HG03571 (cell line): ENCODE results near the gene CPTP.

Experiments
- ATAC-seq: cut with Tn5 transposase; IDR thresholded peaks from one replicate; pipeline ENCODE4 v1.9.1; 2021; ENCODE audit not compliant: unreplicated experiment

Gene CPTP

DNA sequence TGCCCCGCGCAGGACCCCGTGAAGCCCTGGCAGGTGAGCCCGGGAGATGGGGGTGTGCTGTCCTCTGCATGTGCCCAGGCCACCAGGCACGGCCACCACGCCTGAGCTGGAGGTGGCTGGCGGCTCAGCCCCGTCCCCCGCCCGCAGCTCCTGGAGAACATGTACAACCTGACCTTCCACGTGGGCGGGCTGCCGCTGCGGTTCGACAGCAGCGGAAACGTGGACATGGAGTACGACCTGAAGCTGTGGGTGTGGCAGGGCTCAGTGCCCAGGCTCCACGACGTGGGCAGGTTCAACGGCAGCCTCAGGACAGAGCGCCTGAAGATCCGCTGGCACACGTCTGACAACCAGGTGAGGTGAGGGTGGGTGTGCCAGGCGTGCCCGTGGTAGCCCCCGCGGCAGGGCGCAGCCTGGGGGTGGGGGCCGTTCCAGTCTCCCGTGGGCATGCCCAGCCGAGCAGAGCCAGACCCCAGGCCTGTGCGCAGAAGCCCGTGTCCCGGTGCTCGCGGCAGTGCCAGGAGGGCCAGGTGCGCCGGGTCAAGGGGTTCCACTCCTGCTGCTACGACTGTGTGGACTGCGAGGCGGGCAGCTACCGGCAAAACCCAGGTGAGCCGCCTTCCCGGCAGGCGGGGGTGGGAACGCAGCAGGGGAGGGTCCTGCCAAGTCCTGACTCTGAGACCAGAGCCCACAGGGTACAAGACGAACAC, 8.3 kb downstream of the CPTP start:
- ATAC-seq: no peak

DNA sequence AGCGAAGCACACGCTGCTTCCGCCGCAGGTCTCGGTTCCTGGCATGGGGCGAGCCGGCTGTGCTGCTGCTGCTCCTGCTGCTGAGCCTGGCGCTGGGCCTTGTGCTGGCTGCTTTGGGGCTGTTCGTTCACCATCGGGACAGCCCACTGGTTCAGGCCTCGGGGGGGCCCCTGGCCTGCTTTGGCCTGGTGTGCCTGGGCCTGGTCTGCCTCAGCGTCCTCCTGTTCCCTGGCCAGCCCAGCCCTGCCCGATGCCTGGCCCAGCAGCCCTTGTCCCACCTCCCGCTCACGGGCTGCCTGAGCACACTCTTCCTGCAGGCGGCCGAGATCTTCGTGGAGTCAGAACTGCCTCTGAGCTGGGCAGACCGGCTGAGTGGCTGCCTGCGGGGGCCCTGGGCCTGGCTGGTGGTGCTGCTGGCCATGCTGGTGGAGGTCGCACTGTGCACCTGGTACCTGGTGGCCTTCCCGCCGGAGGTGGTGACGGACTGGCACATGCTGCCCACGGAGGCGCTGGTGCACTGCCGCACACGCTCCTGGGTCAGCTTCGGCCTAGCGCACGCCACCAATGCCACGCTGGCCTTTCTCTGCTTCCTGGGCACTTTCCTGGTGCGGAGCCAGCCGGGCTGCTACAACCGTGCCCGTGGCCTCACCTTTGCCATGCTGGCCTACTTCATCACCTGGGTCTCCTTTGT, 9.1 kb downstream of the CPTP start:
- ATAC-seq: no peak

DNA sequence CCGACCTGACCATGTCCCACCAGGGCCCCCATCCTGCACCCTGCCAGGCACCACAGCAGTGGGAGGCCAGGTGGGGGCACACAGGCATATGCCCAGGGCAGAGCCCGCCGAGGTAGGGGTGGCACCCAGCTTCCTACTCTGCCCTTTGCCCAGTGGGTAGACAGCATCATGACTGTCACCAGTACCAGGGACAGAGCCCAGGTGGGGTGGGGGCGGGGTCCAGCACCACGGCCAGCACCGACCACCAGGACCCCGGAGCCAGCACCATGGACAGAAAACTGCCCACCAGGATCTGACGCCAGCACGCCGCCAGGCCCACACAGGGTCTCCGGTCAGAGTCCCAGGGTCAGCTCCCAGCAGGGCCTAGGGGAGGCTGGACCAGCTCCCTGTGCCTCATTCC, 10.2 kb downstream of the CPTP start:
- ATAC-seq: no peak

DNA sequence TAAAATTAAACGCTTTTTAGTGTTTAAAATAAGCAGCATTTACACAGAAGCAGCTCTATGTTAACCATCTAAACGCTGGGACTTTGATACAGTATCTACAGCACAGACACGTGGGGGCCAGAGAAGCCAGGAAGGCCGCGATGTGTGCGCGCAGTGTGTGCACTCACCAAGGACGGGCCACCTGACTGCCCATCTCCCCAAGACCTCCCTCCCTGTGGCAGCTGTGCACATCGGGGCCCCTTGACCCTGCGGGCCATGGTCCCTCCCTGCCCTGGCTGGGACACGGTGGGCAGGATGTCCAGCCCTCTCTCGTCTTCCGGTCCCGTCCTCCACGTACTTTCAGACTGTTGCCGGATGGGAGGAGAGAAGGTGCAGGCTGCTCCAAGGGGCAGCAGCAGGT, 10.7 kb downstream of the CPTP start:
- no peak for ATAC-seq

DNA sequence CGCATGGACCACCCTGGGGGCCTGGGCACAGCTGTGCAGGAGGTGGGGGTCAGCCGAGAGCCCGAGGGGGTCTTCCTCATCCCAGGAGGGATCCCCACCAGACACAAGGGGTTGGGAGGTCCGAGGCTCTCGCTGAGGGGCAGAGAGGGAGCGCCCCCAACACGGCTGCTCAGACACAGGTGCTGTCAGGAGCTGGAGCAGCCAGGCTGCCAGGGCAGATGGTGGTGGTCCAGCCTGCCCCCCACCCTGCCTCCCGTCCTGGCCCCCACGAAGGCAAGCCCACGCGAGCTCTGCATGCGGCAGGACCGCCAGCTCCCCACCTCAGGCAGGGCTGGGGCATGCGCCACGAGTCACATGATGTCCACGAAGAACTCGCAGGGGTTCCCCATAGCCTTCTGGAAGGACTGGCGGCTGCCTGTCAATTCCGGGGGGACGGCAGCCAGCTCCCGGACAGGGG, 11.2 kb downstream of the CPTP start:
- ATAC-seq: no peak

DNA sequence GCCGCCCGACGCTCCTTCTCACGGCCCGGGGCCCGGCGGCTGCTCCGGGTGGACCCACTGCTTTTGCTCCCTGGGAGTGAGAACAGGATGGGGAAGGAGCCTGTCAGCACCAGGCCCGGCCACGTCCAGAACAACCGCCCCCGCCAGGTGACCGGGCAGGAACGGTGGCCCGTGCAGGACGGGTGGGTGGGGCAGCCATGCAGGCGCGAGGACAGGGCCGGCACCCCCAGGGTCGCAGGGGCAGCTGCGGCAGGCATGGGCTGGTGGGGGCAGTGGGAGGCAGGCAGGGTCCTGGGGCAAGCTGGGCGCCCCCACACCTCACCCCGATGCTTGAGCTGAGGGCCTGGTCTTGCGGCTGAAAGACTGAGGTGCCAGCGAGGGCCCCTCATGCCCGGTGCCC, 11.8 kb downstream of the CPTP start:
- no peak for ATAC-seq

DNA sequence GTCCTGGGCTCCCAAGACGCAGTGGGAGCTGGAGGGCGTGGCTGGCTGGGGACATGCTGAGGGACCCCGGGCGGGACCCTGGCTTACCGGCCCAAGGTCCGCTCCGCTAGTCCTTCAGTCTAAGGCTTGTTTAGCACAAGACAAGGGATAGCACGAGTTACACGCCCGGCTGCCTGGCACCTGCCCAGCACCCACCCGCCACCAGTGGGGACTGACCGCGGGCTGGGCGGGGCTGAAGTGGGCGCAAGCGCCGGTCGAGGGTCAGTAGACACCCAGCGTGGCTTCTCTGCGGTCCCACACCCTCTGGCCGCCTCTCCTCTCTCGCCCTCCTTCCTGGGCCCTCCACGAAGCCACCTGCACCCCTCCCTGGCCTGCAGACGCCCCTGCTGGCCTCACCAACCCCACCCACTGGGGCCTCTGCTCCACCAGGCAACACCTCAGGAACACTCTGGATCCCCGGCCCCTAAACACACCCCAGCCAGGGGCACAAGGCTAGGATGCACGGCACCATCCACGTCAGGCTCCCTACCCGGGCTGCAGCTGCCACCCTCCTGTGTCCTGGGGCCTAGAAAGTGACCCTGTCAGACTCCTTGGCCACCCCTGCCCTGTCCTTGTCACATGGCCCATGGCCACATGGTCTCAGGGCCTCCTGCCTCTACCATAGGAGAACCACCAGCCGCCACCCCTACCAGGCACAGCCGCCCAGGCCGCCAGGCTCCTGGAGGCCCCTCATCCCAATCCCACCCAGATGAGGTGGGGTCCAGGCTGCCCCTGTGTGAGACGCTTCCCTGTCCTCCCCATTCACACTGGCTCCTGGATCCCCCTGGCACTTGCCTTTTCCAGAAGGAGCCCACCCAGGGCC, 12.6 kb downstream of the CPTP start:
- ATAC-seq: no peak

DNA sequence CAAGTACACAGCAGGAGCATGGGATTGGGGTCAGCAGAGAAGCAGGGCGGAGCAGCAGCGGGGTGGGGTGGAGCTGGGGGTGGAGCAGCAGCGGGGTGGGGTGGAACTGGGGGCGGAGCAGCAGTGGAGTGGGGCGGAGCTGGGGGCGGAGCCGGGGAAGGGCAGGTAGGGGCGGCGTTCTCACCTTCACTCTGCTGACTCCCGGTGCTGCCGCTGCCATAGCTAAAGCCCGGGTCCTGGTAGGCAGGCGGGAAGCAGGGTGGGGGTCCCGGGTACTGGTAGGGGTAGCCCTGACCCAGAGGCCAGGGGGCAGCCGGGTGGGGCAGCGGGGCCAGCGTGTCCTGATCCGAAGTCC, 13.2 kb downstream of the CPTP start:
- no peak for ATAC-seq

DNA sequence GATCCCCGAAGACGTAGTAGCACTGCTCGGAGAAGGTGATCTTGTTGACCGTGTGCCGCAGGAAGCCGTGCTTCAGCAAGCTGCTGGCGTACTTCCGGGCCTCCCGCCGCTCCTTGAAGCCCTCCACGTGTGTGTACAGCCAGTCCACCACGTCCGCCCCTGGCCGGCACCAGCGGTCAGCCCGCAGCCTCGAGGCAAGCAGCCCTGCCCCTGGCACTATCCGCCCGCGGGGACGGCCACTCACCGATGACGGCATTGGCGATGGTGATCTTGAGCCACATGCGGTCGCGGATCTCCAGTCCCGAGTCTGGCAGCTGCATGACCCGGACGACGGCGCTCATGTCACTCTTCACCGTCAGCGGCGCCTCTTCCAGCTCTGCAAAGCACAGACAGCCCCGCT, 13.7 kb downstream of the CPTP start:
- no peak for ATAC-seq

DNA sequence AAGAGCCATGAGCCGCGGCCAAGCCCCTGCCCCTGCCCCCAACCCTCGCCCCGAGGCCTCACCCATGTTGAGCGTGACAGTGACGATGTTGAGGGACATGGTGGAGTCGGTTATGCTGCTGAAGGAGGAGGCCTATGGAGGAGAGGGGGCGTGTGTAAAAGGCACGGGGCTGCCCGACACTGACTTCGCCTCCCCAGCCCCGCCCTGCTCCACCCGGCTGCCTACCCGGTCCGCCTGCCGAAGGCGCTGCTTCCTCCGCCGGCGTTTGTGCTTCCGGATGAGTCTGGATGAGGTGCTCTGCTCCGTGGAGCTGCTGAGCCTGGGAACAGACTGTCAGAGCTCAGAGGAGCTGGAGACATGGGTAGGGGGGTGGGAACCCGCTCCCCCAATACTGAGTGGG, 15.6 kb downstream of the CPTP start:
- ATAC-seq: no peak

DNA sequence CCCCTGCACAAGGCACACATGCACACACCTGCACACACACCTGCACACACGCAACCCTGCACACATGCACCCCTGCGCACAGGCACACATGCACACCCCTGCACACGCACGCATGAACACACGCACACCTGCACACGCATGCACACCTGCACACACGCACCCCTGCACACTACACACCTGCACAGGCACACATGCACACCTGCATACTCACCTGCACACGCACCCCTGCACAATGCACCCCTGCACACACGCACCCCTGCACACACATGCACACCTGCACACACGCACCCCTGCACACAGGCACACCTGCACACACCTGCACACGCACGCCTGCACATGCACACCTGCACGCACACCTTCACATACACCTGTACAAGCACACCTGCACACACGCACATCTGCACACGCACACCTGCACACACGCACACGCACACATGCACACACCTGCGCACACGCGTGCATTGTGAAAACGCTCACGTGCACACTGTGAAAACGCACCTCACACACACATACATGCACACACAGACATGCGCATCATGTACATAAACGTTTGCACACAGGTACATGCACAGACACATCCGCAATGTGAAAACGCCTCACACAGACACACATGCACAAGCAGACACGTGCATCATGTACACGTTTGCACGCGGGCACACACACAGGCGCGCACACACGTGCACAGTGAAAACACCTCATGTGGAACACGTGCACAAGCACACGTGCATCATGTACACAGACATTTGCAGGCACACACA, 16.4 kb downstream of the CPTP start:
- no peak for ATAC-seq

DNA sequence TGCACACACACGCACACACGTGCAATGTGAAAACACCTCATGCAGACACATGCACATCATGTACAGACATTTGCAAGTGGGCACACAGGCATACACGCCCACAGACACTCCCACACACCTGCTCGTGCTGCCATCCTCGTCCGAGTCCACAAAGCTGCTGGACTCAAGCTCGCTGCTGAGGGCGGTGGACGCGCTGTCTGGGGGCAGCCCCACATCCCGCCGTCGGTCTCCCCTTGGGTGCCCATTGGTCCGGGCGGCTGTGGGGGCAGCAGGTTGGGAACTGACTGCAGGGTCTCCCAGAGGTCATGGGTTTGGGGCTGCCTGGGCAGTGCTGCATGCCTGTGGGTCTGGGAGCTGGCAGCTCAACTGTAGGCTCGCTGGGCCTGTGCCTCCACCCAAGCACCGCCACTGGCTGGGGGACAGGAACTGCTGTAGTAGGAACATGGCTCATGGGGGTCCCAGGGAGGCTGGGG, 17.0 kb downstream of the CPTP start:
- ATAC-seq: no peak

DNA sequence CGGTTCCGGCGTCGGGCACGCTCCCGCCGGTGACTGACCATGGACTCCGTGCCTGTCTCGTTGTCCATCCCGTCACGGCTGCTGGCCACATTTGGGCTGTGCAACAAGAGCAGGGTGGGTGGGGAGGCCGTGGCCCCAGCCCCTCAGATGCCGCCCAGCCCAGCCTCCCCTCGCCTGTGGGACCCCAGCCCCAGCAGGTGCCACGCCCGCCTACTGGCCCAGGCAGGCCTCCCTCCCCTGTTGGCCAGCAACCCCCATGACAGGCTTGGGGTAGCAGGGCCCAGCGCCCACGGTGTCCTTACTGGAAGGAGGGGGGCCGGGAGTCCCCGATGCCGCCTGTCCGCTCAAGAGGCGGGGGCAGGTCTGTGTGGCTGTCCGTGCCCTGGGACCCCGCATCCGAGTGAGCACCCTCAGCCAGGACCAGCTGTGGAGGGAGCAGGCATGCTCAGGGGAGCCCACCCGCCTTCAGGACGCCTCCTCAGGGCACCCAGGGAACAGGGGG, 17.5 kb downstream of the CPTP start:
- no peak for ATAC-seq

DNA sequence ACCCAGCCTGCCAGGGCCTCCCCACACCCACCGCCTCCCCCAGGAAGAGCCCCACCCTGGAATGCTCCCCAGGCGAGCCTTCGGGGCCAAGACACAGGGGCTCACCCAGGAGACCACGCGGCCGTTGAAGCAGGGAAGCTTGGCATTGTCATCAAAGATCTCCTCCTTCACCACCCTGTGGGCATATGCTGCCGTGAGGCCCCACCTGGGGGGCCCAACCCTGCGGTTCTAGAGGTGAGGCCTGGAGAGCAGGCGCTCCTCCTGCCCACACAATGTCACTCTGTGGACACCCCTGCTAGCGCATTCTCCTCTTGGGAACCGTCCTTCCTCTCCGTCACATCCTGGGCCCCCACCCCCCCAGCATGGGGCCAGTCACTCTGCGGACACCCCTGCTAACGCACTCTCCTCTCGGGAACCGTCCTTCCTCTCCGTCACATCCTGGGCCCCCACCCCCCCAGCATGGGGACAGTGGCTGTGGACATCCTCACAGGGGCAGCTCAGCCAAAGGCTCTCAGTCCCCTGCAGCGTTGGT, 18.0 kb downstream of the CPTP start:
- no peak for ATAC-seq

DNA sequence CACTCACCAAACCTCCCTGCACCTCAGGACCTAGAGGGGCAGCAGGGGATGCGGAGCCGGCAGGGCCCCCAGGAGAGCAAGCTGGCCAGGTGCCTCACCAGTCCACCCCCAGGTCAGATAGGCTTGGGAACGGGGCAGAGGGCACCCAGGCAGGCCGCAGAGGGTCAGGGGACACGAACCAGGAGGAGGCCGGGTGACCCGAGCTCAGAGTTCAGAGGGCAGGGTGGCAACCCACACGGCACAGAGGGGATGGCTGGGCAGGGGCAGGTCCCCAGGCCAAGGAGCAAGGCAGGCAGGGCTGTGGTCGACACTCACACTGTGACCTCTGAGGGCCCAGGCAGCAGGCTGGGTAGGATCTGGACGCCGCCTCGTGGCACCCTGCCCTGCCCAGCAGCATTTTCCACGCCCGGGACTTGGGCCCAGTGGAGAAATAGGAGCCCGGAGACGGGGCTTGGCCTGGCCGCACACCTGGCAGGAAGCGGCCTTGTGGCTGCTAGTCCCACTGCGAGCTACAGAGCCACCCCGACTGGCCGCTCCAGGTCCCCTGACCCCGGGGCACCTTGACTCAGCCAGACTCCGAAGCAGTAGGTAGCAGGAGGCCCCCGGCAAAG, 19.3 kb downstream of the CPTP start:
- no peak for ATAC-seq

DNA sequence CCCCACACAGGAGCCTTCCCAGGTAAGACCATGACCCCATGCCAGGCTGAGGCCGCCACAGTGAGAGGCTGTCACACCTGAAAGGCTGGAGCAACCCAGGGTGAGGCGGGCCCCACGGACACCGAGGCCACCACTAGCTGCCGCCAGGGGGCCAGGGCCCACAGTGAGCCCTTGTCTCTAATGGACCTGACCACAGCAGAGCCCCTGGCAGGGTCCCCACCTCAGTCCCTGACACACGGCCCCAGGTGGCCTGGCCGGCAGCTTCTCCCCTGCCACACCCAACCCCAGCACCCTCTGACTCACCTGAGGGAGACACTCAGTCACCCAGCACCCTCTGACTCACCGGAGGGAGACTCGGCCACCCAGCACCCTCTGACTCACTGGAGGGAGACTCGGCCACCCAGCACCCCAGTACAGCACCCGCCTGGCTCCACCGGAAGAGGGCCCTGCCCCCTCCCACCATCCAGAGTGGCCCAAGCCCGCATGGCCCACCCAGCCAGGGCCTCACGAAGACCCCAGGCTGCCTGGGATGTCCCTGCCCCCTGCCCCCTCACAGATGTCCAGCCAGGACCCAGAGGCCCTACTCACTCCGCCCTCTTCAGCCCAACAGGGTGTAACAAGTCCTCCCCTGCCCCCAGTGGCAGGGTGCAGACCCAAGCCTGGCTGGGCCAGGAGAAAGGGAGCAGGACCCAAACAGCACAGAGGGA, 20.2 kb downstream of the CPTP start:
- no peak for ATAC-seq

DNA sequence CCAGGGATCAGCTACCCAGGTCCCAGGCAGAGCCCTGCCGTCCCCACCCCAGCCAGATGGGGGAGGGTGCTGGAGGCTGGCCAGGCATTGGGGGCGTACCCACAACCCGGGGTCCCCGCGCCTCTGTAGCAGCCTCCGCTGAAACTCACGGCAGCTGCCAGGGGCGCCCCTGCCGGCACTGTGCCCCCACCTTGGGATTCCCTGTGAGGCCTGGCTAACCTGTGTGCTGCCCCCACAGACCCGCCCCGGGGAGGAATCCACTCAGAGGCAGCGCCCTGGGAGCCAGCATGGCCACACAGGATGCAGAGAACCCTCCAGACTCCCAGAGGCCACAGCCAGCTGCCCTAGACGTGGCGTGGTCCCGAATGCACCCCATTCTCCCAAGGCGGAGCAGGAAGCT, 20.8 kb downstream of the CPTP start:
- ATAC-seq: no peak

DNA sequence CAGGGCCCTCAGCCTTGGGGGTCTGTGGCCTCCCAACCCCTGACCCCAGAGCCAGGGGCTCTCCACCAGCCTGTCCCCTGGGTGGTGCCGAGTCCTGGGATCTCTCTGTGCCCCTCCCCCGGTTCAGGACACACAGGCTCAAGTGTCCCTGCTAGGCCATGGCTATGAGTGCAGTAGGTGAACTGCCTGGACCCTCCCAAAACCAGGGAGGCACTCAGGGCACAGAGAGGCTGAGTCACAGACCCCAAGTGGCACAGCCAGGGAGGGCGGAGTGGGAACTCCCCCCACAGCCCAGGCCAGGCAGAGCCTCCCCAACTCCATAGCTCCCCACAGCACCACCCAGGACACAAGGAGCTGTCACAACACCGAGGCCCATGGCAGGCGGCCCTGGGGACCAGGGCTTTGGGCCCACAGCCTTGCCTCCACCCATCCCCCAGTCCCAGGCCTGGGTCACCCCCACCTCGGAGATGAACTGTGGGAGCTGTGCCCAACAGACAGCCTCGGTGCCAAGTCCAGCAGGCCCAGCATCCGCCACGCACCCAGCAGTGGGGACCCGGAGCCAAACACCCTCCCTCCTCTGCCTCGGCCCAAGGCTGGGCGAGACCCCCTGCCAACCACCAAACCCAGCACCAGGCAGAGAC, 21.4 kb downstream of the CPTP start:
- no peak for ATAC-seq

DNA sequence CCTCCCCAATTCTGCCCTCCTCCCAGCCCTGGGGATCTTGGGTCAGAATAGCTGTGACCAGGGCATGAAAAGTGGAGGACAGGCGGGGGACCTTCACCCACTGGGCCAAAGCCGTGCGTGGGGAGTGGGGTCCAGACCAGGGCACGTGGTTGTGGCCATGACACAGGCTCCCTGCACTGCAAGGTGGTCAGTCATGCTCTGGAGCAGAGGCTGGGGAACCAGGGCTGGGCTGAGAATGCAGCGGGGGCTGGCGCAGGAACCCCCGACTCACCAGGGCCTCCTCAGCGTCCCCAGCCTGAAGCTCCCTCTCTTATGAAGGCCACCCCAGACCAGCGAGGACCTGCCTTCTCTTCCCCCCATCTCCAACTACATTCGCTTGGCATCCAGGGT, 21.9 kb downstream of the CPTP start:
- no peak for ATAC-seq
